HepG2 (cell line): ENCODE results near the gene ZXDC. TPM values are rescaled to one million over a fixed set of nuclear protein-coding genes. Genes with fewer than 3 reads are reported as not detected.

Source experiments
- ATAC-seq: fragments of 200-7000 bp; cut with Tn5 transposase; 3 replicates; pipeline ENCODE4 v1.9.1; 2020; ENCODE audit warnings: mild to moderate bottlenecking, moderate library complexity
- BruUV-seq: library from RNA; stranded (reverse); fragments of 400-500 nt; replicated peaks from 2 replicates; lab custom pipeline; 2021; lab: Mats Ljungman, UMichigan
- CTCF ChIA-PET: fragments of 300-600 bp; formaldehyde crosslinking; extraction: SDS; loops from one replicate; lab custom pipeline; 2021; ENCODE audit warnings: low total read pairs, inconsistent platforms, low intra/inter-chr PET ratio; lab: Yijun Ruan, JAX
- POLR2A ChIA-PET: fragments of 350-600 bp; sonication (Branson Sonifier 250); formaldehyde crosslinking; loops from one replicate; lab custom pipeline; 2020; ENCODE audit warnings: antibody characterized with exemption, inconsistent platforms; lab: Yijun Ruan, JAX
- DNase-seq: peaks from one replicate; pipeline ENCODE4 v3.0.0-alpha.2; 2015; ENCODE audit warnings: low spot score
- FAIRE-seq: peaks from 3 replicates; lab custom pipeline; 2011; peaks lifted over from hg19 to GRCh38; lab: Jason Lieb, UNC
- H2AFZ ChIP-seq: one replicate; pipeline ENCODE4 v1.6.1; 2011; ENCODE audit warnings: low read length, inconsistent platforms
- H3K27ac ChIP-seq: fragments of 300-600 bp; 3 replicates; pipeline ENCODE4 v1.8.0; 2011; ENCODE audit warnings: mixed run types, mild to moderate bottlenecking, mixed read lengths, low read length, inconsistent platforms; ENCODE audit not compliant: insufficient read depth; ENCODE audit errors: extremely low read length
- H3K27me3 ChIP-seq, 2 experiments: fragments of 200-600 bp in 1 of 2; 2 replicates in 1 of 2; 3 replicates in 1 of 2; pipeline versions ENCODE4 v1.6.0 to v1.8.0; 2011; ENCODE audit warnings: low read length in 2 of 2, mild to moderate bottlenecking in 2 of 2, moderate library complexity in 2 of 2, inconsistent platforms in 1 of 2; ENCODE audit not compliant: insufficient read depth in 2 of 2, control insufficient read depth in 1 of 2
- H3K36me3 ChIP-seq, 2 experiments: fragments of 200-600 bp in 1 of 2; replicated peaks in 1 of 2; 2 replicates in 1 of 2; 3 replicates in 1 of 2; pipeline versions ENCODE4 v1.5.1 to v1.8.0; 2011; ENCODE audit warnings: low read length in 2 of 2, inconsistent platforms in 1 of 2; ENCODE audit not compliant: insufficient read depth in 2 of 2, control insufficient read depth in 1 of 2
- H3K4me1 ChIP-seq: 2 replicates; pipeline ENCODE4 v1.5.1; 2012; ENCODE audit warnings: low read length, inconsistent platforms; ENCODE audit not compliant: insufficient read depth
- H3K4me2 ChIP-seq: 2 replicates; pipeline ENCODE4 v1.6.0; 2011; ENCODE audit warnings: low read depth, low read length, inconsistent platforms
- H3K4me3 ChIP-seq, 3 experiments: fragments of 200-600 bp in 1 of 3; sonication (generic), shearing (Covaris generic) in 1 of 3; replicated peaks in 1 of 3; 2 replicates each; pipeline ENCODE4 v1.5.1; 2011 to 2016; ENCODE audit warnings: low read length in 3 of 3, inconsistent platforms in 2 of 3, low read depth in 2 of 3, mild to moderate bottlenecking in 2 of 3, control low read depth in 1 of 3, mixed read lengths in 1 of 3; ENCODE audit not compliant: insufficient read depth in 1 of 3
- H3K79me2 ChIP-seq: one replicate; pipeline ENCODE4 v1.6.1; 2011; ENCODE audit warnings: low read length, inconsistent platforms; ENCODE audit not compliant: insufficient read depth
- H3K9ac ChIP-seq: 2 replicates; pipeline ENCODE4 v1.6.0; 2011; ENCODE audit warnings: mild to moderate bottlenecking, low read depth, low read length, inconsistent platforms; ENCODE audit not compliant: insufficient read depth
- H3K9me3 ChIP-seq: 2 replicates; pipeline ENCODE4 v1.5.1; 2012; ENCODE audit warnings: mild to moderate bottlenecking, low read length
- H4K20me1 ChIP-seq: 2 replicates; pipeline ENCODE4 v1.6.0; 2011; ENCODE audit warnings: inconsistent platforms, mild to moderate bottlenecking, low read length, moderate library complexity; ENCODE audit not compliant: insufficient read depth
- AHR ChIP-seq: IDR thresholded peaks from 2 replicates; pipeline ENCODE4 v1.6.1; 2018; ENCODE audit warnings: missing genetic modification reagents, missing compliant biosample characterization
- ATM ChIP-seq: fragments of 450-650 bp; IDR thresholded peaks from 2 replicates; pipeline ENCODE4 v1.7.1; 2017; ENCODE audit warnings: mild to moderate bottlenecking, borderline replicate concordance
- HMGXB4 ChIP-seq, 2 experiments: sonication (generic) in 1 of 2; formaldehyde crosslinking in 1 of 2; IDR thresholded peaks; 2 replicates each; pipeline versions ENCODE4 v1.4.0 to v1.6.1; 2018 to 2020; ENCODE audit warnings: missing genetic modification reagents in 2 of 2, borderline replicate concordance in 1 of 2, low read depth in 1 of 2, mild to moderate bottlenecking in 1 of 2, missing biosample characterization in 1 of 2
- NCOA1 ChIP-seq: sonication (generic); formaldehyde crosslinking; IDR thresholded peaks from 2 replicates; pipeline ENCODE4 v1.9.0; 2021; ENCODE audit warnings: missing genetic modification reagents
- RXRA ChIP-seq: sonication (generic); formaldehyde crosslinking; IDR thresholded peaks from 2 replicates; pipeline ENCODE4 v1.5.1; 2020; ENCODE audit warnings: missing genetic modification reagents
- STAG1 ChIP-seq: sonication (generic); formaldehyde crosslinking; IDR thresholded peaks from 2 replicates; pipeline ENCODE4 v1.4.0; 2020; ENCODE audit warnings: missing genetic modification reagents
- YY1 ChIP-seq: IDR thresholded peaks from 2 replicates; pipeline ENCODE4 v1.6.1; 2011; ENCODE audit warnings: low read length, low read depth, moderate library complexity, mild to moderate bottlenecking; ENCODE audit not compliant: insufficient read depth, insufficient replicate concordance
- ZBTB37 ChIP-seq: sonication (generic); formaldehyde crosslinking; IDR thresholded peaks from 2 replicates; pipeline ENCODE4 v1.4.0; 2020; ENCODE audit warnings: mild to moderate bottlenecking, missing genetic modification reagents
- ZHX1 ChIP-seq: sonication (generic); formaldehyde crosslinking; IDR thresholded peaks from 2 replicates; pipeline ENCODE4 v1.8.1; 2022; ENCODE audit warnings: low read depth, mild to moderate bottlenecking, missing genetic modification reagents
- ZNF569 ChIP-seq: sonication (generic); formaldehyde crosslinking; IDR thresholded peaks from 2 replicates; pipeline ENCODE4 v1.5.0; 2020; ENCODE audit warnings: mild to moderate bottlenecking, missing genetic modification reagents, moderate library complexity, borderline replicate concordance
- ZNF766 ChIP-seq: sonication (generic); formaldehyde crosslinking; IDR thresholded peaks from 2 replicates; pipeline ENCODE4 v1.5.0; 2020; ENCODE audit warnings: missing genetic modification reagents, borderline replicate concordance
- WGBS: methylation state at CpG from one replicate; pipeline ENCODE4 v1.1.6; 2017; ENCODE audit warnings: low lambda C conversion rate; 5-methylcytosine and 5-hydroxymethylcytosine counted together
- in situ Hi-C: cut with HindIII; loops from 2 replicates; pipeline ENCODE4 v1.10.0; 2017; ENCODE audit warnings: low pct_unique_long_range_greater_than_20kb; ENCODE audit not compliant: extremely low pct_ligation_motif_present
- intact Hi-C: fragments of 100-400 bp; cut with micrococcal nuclease; formaldehyde crosslinking; loops from one replicate; pipeline ENCODE4 v1.10.0; 2022; ENCODE audit not compliant: unreplicated experiment
- polyA plus RNA-seq, 8 experiments: library from polyadenylated mRNA; depleted of rRNA in 3 of 8; stranded (reverse) in 7 of 8; unstranded in 1 of 8; fragments of >200 nt; fragmentation: Illumina TruSeq in 4 of 8; extraction: Trizol in 4 of 8; gene quantifications; 2 replicates each; pipeline versions ENCODE4 v1.2.1 to v1.2.3, GENCODE V29; 2011 to 2016; ENCODE audit warnings: low read depth in 4 of 8, missing spikeins in 1 of 8, mixed read lengths in 1 of 8; ENCODE audit not compliant: insufficient read depth in 1 of 8
- total RNA-seq, 5 experiments: library from RNA; depleted of rRNA; stranded (reverse); fragments of >200 nt; fragmentation: Illumina TruSeq; extraction: Trizol; gene quantifications; 2 replicates each; pipeline ENCODE4 v1.2.3, GENCODE V29; 2016; ENCODE audit warnings: low read depth in 1 of 5

The ZXDC gene
- total and polyA plus RNA-seq, 2 of the 13 experiments (the other 11 are each of a cell fraction or from before 2014, with no cell fraction given): 17.6 to 21.2 TPM

GRCh38 chr3:126389794-126390146 lies 85.9 kb downstream of the ZXDC start:
- 47% methylated on average over 17 of the region's 17 CpGs for WGBS
- TF ChIP-seq NCOA1: no peak
- no peak for TF ChIP-seq RXRA (CRISPR knock-in tag)
- no peak for TF ChIP-seq HMGXB4 (CRISPR knock-in tag; IDR thresholded peaks at IDR 0.05; ENCODE audit: borderline replicate concordance in 1 of 2, low read depth in 1 of 2)
- no peak for TF ChIP-seq ZHX1 (CRISPR knock-in tag)
- TF ChIP-seq AHR (CRISPR knock-in tag): no peak
- TF ChIP-seq ATM: no peak
- no peak for TF ChIP-seq ZNF569
- no peak for TF ChIP-seq ZNF766 (CRISPR knock-in tag)
- TF ChIP-seq ZBTB37 (CRISPR knock-in tag): no peak
- no peak for TF ChIP-seq YY1
- TF ChIP-seq STAG1: no peak
- ATAC-seq (no peak), DNase-seq (no peak), FAIRE-seq (no peak)
- Histone ChIP-seq H3K4me2 (peak overlapping the region; percentile 93), H3K36me3 (no peaks in the 10 kb centered on the region), H3K27ac (no peak overlapping the region), H3K4me3 (peak overlapping the region in 2 of 3 experiments; percentile 18 to 61; a peak in 2 of 6 replicates), H2AFZ (peak overlapping the region; percentile 80), H3K9ac (peak overlapping the region; percentile 42; the same call in 1 of the 2 replicates), H3K9me3 (no peaks in the 10 kb centered on the region), H4K20me1 (no peaks in the 10 kb centered on the region), H3K27me3 (peaks cover 0 to 11% of the 10 kb centered on the region in 2 experiments; a peak in 1 of 5 replicates), H3K79me2 (no peaks in the 10 kb centered on the region), H3K4me1 (peaks cover 13% of the 10 kb centered on the region)
- POLR2A ChIA-PET: no interaction called here
- in situ Hi-C loops (loop anchor here (5.0 kb wide), 1 partner anchor 142 kb away; no protein-coding TSS in a partner anchor), intact Hi-C loops (loop anchor here (1.0 kb wide), 2 partner anchors 130 to 255 kb away; no protein-coding TSS in a partner anchor)
- BruUV-seq: no TSS peak
- CTCF ChIA-PET: interaction anchor here (1.0 to 2.9 kb wide), 12 partner anchors 18 to 256 kb away, joined by 3 to 54 read pairs (median 6); partner anchors contain the start of gene KLF15
